HepG2 (cell line): Measurements from ENCODE around the gene EXOSC7. TPM values are rescaled to one million over a fixed set of nuclear protein-coding genes. Genes with fewer than 3 reads are reported as not detected.
A peak's percentile ranks its signal among the peaks of the same experiment; 100 is the strongest.

ENCODE experiments used
- HOXD1 ChIP-seq: sonication (generic); formaldehyde crosslinking; IDR thresholded peaks from 2 replicates; pipeline ENCODE4 v1.5.0; 2020; ENCODE audit warnings: missing genetic modification reagents
- KLF6 ChIP-seq: IDR thresholded peaks from 2 replicates; pipeline ENCODE4 v1.8.0; 2016; ENCODE audit warnings: missing biosample characterization, missing genetic modification reagents
- MED8 ChIP-seq: sonication (generic); formaldehyde crosslinking; IDR thresholded peaks from 2 replicates; pipeline ENCODE4 v1.8.1; 2023; ENCODE audit warnings: mild to moderate bottlenecking, missing genetic modification reagents; ENCODE audit not compliant: insufficient replicate concordance
- MIER3 ChIP-seq: IDR thresholded peaks from 2 replicates; pipeline ENCODE4 v1.6.1; 2016; ENCODE audit warnings: missing compliant biosample characterization, borderline replicate concordance
- MXD4 ChIP-seq: IDR thresholded peaks from 2 replicates; pipeline ENCODE4 v1.6.1; 2016; ENCODE audit warnings: mild to moderate bottlenecking, missing biosample characterization, missing genetic modification reagents
- NFAT5 ChIP-seq: sonication (generic); formaldehyde crosslinking; IDR thresholded peaks from 2 replicates; pipeline ENCODE4 v1.4.0; 2020; ENCODE audit warnings: missing genetic modification reagents
- WIZ ChIP-seq: sonication (generic); formaldehyde crosslinking; IDR thresholded peaks from 2 replicates; pipeline ENCODE4 v1.5.1; 2020; ENCODE audit warnings: mild to moderate bottlenecking, missing genetic modification reagents
- ZFP41 ChIP-seq: sonication (generic); formaldehyde crosslinking; IDR thresholded peaks from 2 replicates; pipeline ENCODE4 v1.4.0; 2020; ENCODE audit warnings: mild to moderate bottlenecking, missing genetic modification reagents, borderline replicate concordance
- ZIK1 ChIP-seq: sonication (generic); formaldehyde crosslinking; IDR thresholded peaks from 2 replicates; pipeline ENCODE4 v1.5.0; 2020; ENCODE audit warnings: mild to moderate bottlenecking, low read depth, missing genetic modification reagents, borderline replicate concordance
- ZNF275 ChIP-seq: sonication (generic); formaldehyde crosslinking; IDR thresholded peaks from 2 replicates; pipeline ENCODE4 v1.8.0; 2022; ENCODE audit warnings: missing genetic modification reagents, mild to moderate bottlenecking, inconsistent platforms, borderline replicate concordance
- ZNF30 ChIP-seq: sonication (generic); formaldehyde crosslinking; IDR thresholded peaks from 2 replicates; pipeline ENCODE4 v1.5.0; 2020; ENCODE audit warnings: mild to moderate bottlenecking, missing genetic modification reagents
- ZNF350 ChIP-seq: sonication (generic); formaldehyde crosslinking; IDR thresholded peaks from 2 replicates; pipeline ENCODE4 v1.4.0; 2020; ENCODE audit warnings: mild to moderate bottlenecking, low read depth, missing genetic modification reagents, borderline replicate concordance
- ZNF501 ChIP-seq: sonication (generic); formaldehyde crosslinking; IDR thresholded peaks from 2 replicates; pipeline ENCODE4 v1.5.1; 2020; ENCODE audit warnings: mild to moderate bottlenecking, moderate library complexity, missing genetic modification reagents
- ZNF703 ChIP-seq: sonication (generic); formaldehyde crosslinking; IDR thresholded peaks from 2 replicates; pipeline ENCODE4 v1.5.1; 2020; ENCODE audit warnings: missing genetic modification reagents, mild to moderate bottlenecking, moderate library complexity, borderline replicate concordance
- ZNF776 ChIP-seq: sonication (generic); formaldehyde crosslinking; IDR thresholded peaks from 2 replicates; pipeline ENCODE4 v1.4.0; 2020; ENCODE audit warnings: mild to moderate bottlenecking, missing genetic modification reagents
- polyA plus RNA-seq, 8 experiments: library from polyadenylated mRNA; depleted of rRNA in 3 of 8; stranded (reverse) in 7 of 8; unstranded in 1 of 8; fragments of >200 nt; fragmentation: Illumina TruSeq in 4 of 8; extraction: Trizol in 4 of 8; gene quantifications; 2 replicates each; pipeline versions ENCODE4 v1.2.1 to v1.2.3, GENCODE V29; 2011 to 2016; ENCODE audit warnings: low read depth in 4 of 8, missing spikeins in 1 of 8, mixed read lengths in 1 of 8; ENCODE audit not compliant: insufficient read depth in 1 of 8
- total RNA-seq, 5 experiments: library from RNA; depleted of rRNA; stranded (reverse); fragments of >200 nt; fragmentation: Illumina TruSeq; extraction: Trizol; gene quantifications; 2 replicates each; pipeline ENCODE4 v1.2.3, GENCODE V29; 2016; ENCODE audit warnings: low read depth in 1 of 5
- TF ChIP-seq, protein P1 (sequence below): sonication (generic); formaldehyde crosslinking; IDR thresholded peaks from 2 replicates; pipeline ENCODE4 v1.4.0; 2020; ENCODE audit warnings: missing genetic modification reagents
- TF ChIP-seq, protein P2 (sequence below): sonication (generic); formaldehyde crosslinking; IDR thresholded peaks from 2 replicates; pipeline ENCODE4 v1.4.0; 2020; ENCODE audit warnings: missing genetic modification reagents, borderline replicate concordance

Gene EXOSC7
- total and polyA plus RNA-seq, 2 of the 13 experiments (the other 11 are each of a cell fraction or from before 2014, with no cell fraction given) = 68.3 to 74.7 TPM

DNA sequence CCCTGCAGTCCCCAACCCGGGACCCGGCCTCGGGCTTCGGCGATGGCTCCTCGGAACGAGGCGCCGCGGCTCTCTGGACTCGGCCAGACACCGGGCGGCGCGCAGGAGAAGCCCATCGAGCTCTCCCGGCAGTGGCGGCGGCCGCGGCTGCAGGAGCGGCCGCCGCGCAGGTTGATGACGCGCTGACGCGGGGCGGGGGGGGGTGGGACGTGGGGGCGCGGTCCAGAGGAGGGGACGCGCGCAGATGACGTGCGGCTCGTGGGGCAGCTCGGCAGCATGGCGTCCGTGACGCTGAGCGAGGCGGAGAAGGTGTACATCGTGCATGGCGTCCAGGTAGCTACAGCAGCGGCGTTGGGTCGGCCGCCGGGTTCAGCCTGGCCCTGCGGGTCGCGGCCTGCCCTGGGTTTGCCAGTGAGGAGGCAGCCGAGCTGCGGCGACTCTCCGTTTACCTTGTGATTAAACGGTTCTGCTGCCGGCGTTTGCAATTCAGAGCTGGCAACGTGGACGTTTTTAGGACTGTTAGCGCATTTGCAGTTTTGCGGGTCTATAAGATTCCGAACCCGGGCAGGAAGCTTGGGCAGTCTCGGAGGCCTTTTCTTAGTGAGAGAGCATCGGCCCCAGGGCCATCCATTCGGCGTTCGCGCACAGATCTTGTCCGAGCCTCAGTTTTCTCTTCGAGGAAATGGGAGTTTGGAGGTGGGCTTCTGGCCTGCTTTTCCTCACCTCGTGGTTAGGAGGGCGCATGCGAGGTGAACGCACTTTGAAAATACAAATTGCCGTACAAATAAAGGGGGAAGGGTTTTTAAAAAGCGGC, at the start of gene EXOSC7, which contains the start of gene ZDHHC3 (continued):
- TF ChIP-seq HOXD1 (CRISPR knock-in tag) = 0 out of 2 replicates have a peak, but pooled peaks have one; percentile 31
- peak; percentile 66; the same call in 1 of the 2 replicates for TF ChIP-seq KLF6 (CRISPR knock-in tag)
- TF ChIP-seq, protein P1, sequence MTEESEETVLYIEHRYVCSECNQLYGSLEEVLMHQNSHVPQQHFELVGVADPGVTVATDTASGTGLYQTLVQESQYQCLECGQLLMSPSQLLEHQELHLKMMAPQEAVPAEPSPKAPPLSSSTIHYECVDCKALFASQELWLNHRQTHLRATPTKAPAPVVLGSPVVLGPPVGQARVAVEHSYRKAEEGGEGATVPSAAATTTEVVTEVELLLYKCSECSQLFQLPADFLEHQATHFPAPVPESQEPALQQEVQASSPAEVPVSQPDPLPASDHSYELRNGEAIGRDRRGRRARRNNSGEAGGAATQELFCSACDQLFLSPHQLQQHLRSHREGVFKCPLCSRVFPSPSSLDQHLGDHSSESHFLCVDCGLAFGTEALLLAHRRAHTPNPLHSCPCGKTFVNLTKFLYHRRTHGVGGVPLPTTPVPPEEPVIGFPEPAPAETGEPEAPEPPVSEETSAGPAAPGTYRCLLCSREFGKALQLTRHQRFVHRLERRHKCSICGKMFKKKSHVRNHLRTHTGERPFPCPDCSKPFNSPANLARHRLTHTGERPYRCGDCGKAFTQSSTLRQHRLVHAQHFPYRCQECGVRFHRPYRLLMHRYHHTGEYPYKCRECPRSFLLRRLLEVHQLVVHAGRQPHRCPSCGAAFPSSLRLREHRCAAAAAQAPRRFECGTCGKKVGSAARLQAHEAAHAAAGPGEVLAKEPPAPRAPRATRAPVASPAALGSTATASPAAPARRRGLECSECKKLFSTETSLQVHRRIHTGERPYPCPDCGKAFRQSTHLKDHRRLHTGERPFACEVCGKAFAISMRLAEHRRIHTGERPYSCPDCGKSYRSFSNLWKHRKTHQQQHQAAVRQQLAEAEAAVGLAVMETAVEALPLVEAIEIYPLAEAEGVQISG (CRISPR knock-in tag) = peak; percentile 77
- TF ChIP-seq WIZ = no peak
- 0 out of 2 replicates have a peak, but pooled peaks have one; percentile 53 for TF ChIP-seq ZIK1 (CRISPR knock-in tag)
- peak; percentile 86; the same call in 1 of the 2 replicates for TF ChIP-seq MXD4 (CRISPR knock-in tag)
- peak; percentile 66; the same call in 1 of the 2 replicates for TF ChIP-seq MIER3 (CRISPR knock-in tag)
- TF ChIP-seq ZNF275 = no peak
- 0 out of 2 replicates have a peak, but pooled peaks have one; percentile 55 for TF ChIP-seq ZNF350
- TF ChIP-seq ZNF703 (CRISPR knock-in tag) = 0 out of 2 replicates have a peak, but pooled peaks have one; percentile 59
- TF ChIP-seq ZNF501 (CRISPR knock-in tag) = peak; percentile 67; the same call in 1 of the 2 replicates
- TF ChIP-seq ZFP41 (CRISPR knock-in tag) = no peak
- TF ChIP-seq, protein P2, sequence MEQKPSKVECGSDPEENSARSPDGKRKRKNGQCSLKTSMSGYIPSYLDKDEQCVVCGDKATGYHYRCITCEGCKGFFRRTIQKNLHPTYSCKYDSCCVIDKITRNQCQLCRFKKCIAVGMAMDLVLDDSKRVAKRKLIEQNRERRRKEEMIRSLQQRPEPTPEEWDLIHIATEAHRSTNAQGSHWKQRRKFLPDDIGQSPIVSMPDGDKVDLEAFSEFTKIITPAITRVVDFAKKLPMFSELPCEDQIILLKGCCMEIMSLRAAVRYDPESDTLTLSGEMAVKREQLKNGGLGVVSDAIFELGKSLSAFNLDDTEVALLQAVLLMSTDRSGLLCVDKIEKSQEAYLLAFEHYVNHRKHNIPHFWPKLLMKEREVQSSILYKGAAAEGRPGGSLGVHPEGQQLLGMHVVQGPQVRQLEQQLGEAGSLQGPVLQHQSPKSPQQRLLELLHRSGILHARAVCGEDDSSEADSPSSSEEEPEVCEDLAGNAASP (CRISPR knock-in tag) = no peak
- TF ChIP-seq ZNF30 = no peak
- TF ChIP-seq MED8 (CRISPR knock-in tag) = peak; percentile 22
- peak; percentile 69; the same call in 1 of the 2 replicates for TF ChIP-seq ZNF776 (CRISPR knock-in tag)
- TF ChIP-seq NFAT5 (CRISPR knock-in tag) = no peak
